Activated CD8-positive, alpha-beta T cell treated with anti-CD3 and anti-CD28 coated beads for 36 hours (primary cell): ENCODE measurements around the gene VPS36. TPM values are rescaled to one million over a fixed set of nuclear protein-coding genes. Genes with fewer than 3 reads are reported as not detected.
"Not testable (repeated sequence)": the region's sequence is repeated elsewhere in the genome, so short reads cannot be mapped to it uniquely, and the experiment has no call there.

Source experiments
- ATAC-seq: fragments of 200-7000 bp; cut with Tn5 transposase; one replicate; pipeline ENCODE4 v1.10.0; 2021; ENCODE audit warnings: mild to moderate bottlenecking, moderate library complexity
- CTCF ChIA-PET: fragments of 350-600 bp; sonication (Branson Sonifier 250); formaldehyde crosslinking; loops from one replicate; lab custom pipeline; 2021; ENCODE audit warnings: antibody characterized with exemption; lab: Charles Lee
- POLR2A ChIA-PET: fragments of 350-600 bp; sonication (Branson Sonifier 250); formaldehyde crosslinking; loops from one replicate; lab custom pipeline; 2021; ENCODE audit warnings: antibody characterized with exemption; lab: Charles Lee
- DNase-seq: peaks from one replicate; pipeline ENCODE4 v3.0.0-alpha.2; 2020
- H3K27ac Mint-ChIP-seq: one replicate; pipeline ENCODE4 v1.8.0; 2021; ENCODE audit warnings: mild to moderate bottlenecking, mixed read lengths
- H3K27me3 Mint-ChIP-seq: one replicate; pipeline ENCODE4 v1.8.0; 2021; ENCODE audit warnings: mixed read lengths
- H3K36me3 Mint-ChIP-seq: one replicate; pipeline ENCODE4 v1.8.0; 2021; ENCODE audit warnings: low read depth, mixed read lengths
- H3K4me1 Mint-ChIP-seq: one replicate; pipeline ENCODE4 v1.8.0; 2021; ENCODE audit warnings: low read depth, mixed read lengths
- H3K4me3 Mint-ChIP-seq: one replicate; pipeline ENCODE4 v1.8.0; 2021; ENCODE audit warnings: mild to moderate bottlenecking, moderate library complexity, mixed read lengths
- H3K9me3 Mint-ChIP-seq: one replicate; pipeline ENCODE4 v1.8.0; 2021; ENCODE audit warnings: mixed read lengths
- CTCF ChIP-seq: fragments of 200-600 bp; IDR thresholded peaks from one replicate; pipeline ENCODE4 v1.8.0; 2022; ENCODE audit warnings: antibody characterized with exemption, mild to moderate bottlenecking
- intact Hi-C: fragments of 100-400 bp; cut with micrococcal nuclease; formaldehyde crosslinking; loops from one replicate; pipeline ENCODE4 v1.10.0; 2022
- total RNA-seq, 2 experiments: library from RNA; stranded (reverse); gene quantifications; one replicate each; pipeline ENCODE4 v1.2.3, GENCODE V29; 2021

VPS36 gene
- total RNA-seq, 2 experiments from 2014 or later = 26.3 to 29.6 TPM

GRCh38 chr13:52414051-52414450 is 36.4 kb downstream of the VPS36 start:
- POLR2A ChIA-PET = no interaction called here
- Mint-ChIP-seq H3K9me3 (no peaks in the 10 kb centered on the region), H3K27me3 (no peaks in the 10 kb centered on the region), H3K4me1 (no peaks in the 10 kb centered on the region), H3K36me3 (peaks cover 27% of the 10 kb centered on the region), H3K27ac (no peak overlapping the region), H3K4me3 (no peak overlapping the region)
- no peak for TF ChIP-seq CTCF
- ATAC-seq (no peak), DNase-seq (no peak)
- intact Hi-C loops = no loop called here
- CTCF ChIA-PET = no interaction called here

- no peaks in the 10 kb centered on the region for H3K4me1 Mint-ChIP-seq
- H3K9me3 Mint-ChIP-seq = no peaks in the 10 kb centered on the region
- ChIA-PET POLR2A (no interaction called here), CTCF (no interaction called here)
- ATAC-seq (no peak), DNase-seq (no peak)
- no peaks in the 10 kb centered on the region for H3K27me3 Mint-ChIP-seq
- intact Hi-C loops = no loop called here
- H3K4me3 Mint-ChIP-seq = no peak overlapping the region
- peaks cover 17% of the 10 kb centered on the region for H3K36me3 Mint-ChIP-seq
- H3K27ac Mint-ChIP-seq = no peak overlapping the region
- no peak for TF ChIP-seq CTCF
Measured at GRCh38 chr13:52412128-52412527, 38.3 kb downstream of the VPS36 start.

- TF ChIP-seq CTCF = no peak
- CTCF ChIA-PET = no interaction called here
- no peak for ATAC-seq
- intact Hi-C loops = no loop called here
- no peak for DNase-seq
- H3K36me3 Mint-ChIP-seq = peaks cover 16% of the 10 kb centered on the region
- no peaks in the 10 kb centered on the region for H3K27me3 Mint-ChIP-seq
- POLR2A ChIA-PET = no interaction called here
- H3K4me1 Mint-ChIP-seq = no peaks in the 10 kb centered on the region
- H3K9me3 Mint-ChIP-seq = no peaks in the 10 kb centered on the region
- H3K27ac Mint-ChIP-seq = no peak overlapping the region
- no peak overlapping the region for H3K4me3 Mint-ChIP-seq
Measured at GRCh38 chr13:52411629-52412028, 38.8 kb downstream of the VPS36 start.

- CTCF ChIA-PET = interaction anchor here (1.2 kb wide), 1 partner anchor 42 kb away, joined by 5 read pairs; the partner anchor contains the start of gene VPS36
Measured at GRCh38 chr13:52408071-52408658, 42.3 kb downstream of the VPS36 start.

GRCh38 chr13:52407436-52407835 is 43.0 kb downstream of the VPS36 start:
- H3K27ac Mint-ChIP-seq, H3K36me3 Mint-ChIP-seq, H3K9me3 Mint-ChIP-seq, ATAC-seq, H3K4me3 Mint-ChIP-seq, POLR2A ChIA-PET, DNase-seq, intact Hi-C loops: not testable (repeated sequence)
- Mint-ChIP-seq H3K4me1 (peaks cover 18% of the 10 kb centered on the region), H3K27me3 (peaks cover 16% of the 10 kb centered on the region)
- CTCF ChIA-PET = interaction anchor here (1.2 kb wide), 1 partner anchor 43 kb away, joined by 5 read pairs; the partner anchor contains the start of gene VPS36

More at GRCh38 chr13:52408071-52408658, 42.3 kb downstream of the VPS36 start:
- peaks cover 15% of the 10 kb centered on the region for H3K27me3 Mint-ChIP-seq
- H3K36me3 Mint-ChIP-seq, intact Hi-C loops, H3K27ac Mint-ChIP-seq, POLR2A ChIA-PET, H3K9me3 Mint-ChIP-seq, DNase-seq, H3K4me3 Mint-ChIP-seq, ATAC-seq: not testable (repeated sequence)
- H3K4me1 Mint-ChIP-seq = peaks cover 18% of the 10 kb centered on the region

GRCh38 chr13:52406629-52407028 is 43.8 kb downstream of the VPS36 start:
- peaks cover 18% of the 10 kb centered on the region for H3K27me3 Mint-ChIP-seq
- peaks cover 18% of the 10 kb centered on the region for H3K4me1 Mint-ChIP-seq
- ChIA-PET CTCF (no interaction called here), POLR2A (no interaction called here)
- H3K27ac Mint-ChIP-seq = no peak overlapping the region
- no peak for ATAC-seq
- no peaks in the 10 kb centered on the region for H3K9me3 Mint-ChIP-seq
- intact Hi-C loops = no loop called here
- TF ChIP-seq CTCF = no peak
- no peak for DNase-seq
- H3K36me3 Mint-ChIP-seq = peaks cover 6% of the 10 kb centered on the region
- peak overlapping the region; percentile 36 for H3K4me3 Mint-ChIP-seq
